HG03439 (cell line): Measurements from ENCODE around the gene HES5.

Experiments used
- ATAC-seq: cut with Tn5 transposase; IDR thresholded peaks from one replicate; pipeline ENCODE4 v1.9.1; 2021; ENCODE audit warnings: mild to moderate bottlenecking, moderate library complexity; ENCODE audit not compliant: unreplicated experiment

Gene HES5

GRCh38 chr1:2516946-2517345, 13.1 kb downstream of the HES5 start:
- no peak for ATAC-seq

- ATAC-seq, result no peak
These were observed 13.9 kb downstream of the HES5 start for GRCh38 chr1:2516124-2516523.

- ATAC-seq, result no peak
These were observed 14.3 kb downstream of the HES5 start for GRCh38 chr1:2515763-2516080.

GRCh38 chr1:2514863-2515762, 14.9 kb downstream of the HES5 start:
- no peak for ATAC-seq

GRCh38 chr1:2513939-2514652, 16.0 kb downstream of the HES5 start:
- ATAC-seq, result no peak

- ATAC-seq, result no peak
These were observed 17.1 kb downstream of the HES5 start for GRCh38 chr1:2512862-2513421.

GRCh38 chr1:2510366-2511155, 19.5 kb downstream of the HES5 start:
- ATAC-seq, result no peak

DNA sequence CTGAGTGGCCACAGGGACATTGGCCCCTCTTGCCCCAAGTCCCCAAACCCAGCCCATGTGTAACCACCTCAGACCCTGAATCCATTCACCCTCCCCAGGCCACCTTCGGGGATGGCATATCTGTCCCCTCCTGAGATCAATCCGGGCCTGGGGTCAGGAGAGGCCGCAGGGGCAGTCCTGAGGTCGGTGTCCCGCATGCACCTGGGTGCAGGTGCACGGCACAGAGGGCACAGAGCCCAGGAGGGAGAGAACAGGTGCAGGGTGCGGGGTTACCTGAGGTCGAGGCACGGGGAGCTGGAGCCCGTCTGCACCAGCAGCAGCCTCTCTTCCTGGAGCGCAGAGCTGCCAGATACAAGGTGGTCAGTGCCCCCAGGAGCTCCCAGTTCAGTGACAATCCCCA, 20.5 kb downstream of the HES5 start:
- no peak for ATAC-seq

DNA sequence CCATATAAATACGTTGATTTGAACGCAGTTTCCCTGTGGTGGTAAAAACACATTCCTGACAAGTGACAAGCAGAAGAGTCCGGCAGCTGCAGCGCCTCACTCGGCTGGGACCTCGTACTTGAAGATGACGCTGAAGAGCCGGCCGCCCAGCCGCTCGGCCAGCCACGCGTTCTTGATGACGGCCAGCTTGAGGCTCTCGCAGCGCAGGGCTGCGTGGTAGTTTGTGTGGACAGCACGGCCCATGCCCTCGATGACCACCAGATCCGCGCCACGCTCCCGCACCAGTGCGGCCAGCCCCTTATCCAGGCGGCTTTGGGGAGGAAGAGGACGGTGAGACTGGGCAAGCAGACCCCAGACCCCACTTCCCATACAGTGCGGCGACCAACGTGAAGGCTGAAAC, 21.3 kb downstream of the HES5 start:
- ATAC-seq, result no peak

DNA sequence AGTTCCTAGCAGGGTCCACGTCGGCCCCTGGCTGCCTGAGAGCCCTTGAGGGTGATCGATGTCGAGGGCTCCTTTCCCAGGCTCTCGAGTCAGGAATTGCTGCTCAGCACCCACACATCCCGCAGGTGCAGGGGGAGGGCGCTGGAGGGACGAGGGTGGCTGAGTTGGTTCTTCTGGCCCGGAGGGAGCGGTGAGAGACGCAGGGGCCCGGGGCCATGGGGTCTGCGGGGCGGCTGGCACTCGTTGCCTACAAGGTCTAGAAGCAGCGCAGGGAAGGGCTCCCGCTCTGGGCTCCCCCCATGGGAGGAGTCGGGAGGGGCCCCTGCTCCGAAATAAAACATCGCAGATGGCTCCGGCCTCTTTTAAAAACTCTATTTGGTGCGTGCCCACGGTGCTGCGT, 21.9 kb downstream of the HES5 start:
- ATAC-seq, result no peak

DNA sequence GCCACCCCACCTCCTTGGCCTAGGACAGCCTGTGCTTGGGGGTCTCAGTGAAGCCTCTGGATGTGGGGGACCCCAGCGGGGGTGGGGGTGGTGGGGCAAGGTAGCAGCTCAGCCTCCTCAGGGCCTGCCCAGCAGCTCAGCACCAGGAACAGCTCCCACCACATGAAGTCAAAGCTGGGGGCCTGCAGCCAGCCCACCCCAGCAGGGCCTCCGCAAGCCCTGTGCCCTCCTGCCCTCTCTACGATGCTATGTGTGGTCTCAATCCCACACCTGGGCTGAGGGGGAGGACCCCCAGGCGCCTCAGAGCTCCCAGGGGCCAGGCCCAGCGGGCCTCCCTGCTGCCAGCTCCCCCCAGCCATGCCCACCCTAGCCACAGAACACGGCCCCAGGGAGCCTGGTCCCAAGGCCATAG, 22.3 kb downstream of the HES5 start:
- no peak for ATAC-seq

DNA sequence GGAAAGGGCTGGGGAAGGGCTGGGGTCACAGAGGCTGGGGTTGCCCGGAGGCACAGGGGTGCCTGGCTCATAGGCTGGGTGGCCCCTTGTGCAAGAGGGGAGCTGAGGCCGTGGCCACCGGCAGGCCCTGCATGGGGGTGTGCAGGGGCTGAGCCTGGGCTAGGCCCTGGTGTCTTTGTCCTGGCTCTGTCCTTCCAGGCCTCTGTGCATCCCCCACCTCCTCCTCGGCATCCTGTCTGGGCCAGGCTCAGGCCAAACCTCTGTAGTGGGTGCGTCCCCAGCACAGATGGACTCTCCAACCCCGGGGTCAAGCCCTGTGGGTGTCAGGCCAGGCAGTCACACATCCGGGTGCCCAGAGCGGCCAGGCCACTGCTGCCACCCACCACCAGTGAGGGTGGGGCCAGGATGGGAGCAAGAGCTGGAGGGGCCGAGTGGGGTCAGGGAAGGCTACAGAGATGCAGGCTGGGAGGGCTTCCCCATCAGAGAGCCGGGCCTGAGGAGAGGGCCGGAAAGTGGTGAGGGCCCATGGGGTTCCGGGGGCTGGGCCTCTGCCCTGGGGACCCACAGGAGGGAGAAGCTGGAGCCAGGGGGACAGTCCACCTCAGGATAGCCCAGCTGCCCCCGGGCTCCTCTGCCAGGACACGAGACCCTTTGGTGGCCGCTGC, 23.0 kb downstream of the HES5 start:
- ATAC-seq, result no peak

GRCh38 chr1:2506007-2506860, 23.8 kb downstream of the HES5 start:
- no peak for ATAC-seq

DNA sequence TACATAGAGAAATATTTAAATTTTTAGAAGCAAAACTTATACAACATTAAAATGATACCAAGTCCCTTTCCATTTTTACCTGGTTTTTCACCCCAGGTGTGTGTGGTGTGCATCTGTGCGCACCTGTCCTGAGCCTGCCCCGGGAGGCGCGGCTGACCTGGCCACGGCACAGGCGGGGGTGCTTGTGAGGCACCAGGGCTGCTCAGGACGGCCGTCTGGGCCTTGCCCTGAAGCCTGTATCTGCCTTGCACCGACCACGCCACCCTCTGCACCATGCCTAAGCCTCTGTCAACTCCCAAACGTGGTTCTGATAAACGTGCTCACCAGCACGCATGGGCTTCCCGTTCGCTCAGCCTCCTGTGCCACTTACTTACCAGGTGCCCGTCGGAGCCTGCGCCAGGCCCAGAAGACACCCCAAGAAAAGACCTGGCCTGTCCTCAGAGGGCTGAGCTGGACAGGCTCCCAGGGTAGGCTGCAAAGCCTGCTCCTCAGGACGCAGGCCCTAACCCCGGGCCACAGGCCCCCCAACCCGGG, 24.5 kb downstream of the HES5 start:
- no peak for ATAC-seq

GRCh38 chr1:2504949-2505272, 25.2 kb downstream of the HES5 start:
- no peak for ATAC-seq

DNA sequence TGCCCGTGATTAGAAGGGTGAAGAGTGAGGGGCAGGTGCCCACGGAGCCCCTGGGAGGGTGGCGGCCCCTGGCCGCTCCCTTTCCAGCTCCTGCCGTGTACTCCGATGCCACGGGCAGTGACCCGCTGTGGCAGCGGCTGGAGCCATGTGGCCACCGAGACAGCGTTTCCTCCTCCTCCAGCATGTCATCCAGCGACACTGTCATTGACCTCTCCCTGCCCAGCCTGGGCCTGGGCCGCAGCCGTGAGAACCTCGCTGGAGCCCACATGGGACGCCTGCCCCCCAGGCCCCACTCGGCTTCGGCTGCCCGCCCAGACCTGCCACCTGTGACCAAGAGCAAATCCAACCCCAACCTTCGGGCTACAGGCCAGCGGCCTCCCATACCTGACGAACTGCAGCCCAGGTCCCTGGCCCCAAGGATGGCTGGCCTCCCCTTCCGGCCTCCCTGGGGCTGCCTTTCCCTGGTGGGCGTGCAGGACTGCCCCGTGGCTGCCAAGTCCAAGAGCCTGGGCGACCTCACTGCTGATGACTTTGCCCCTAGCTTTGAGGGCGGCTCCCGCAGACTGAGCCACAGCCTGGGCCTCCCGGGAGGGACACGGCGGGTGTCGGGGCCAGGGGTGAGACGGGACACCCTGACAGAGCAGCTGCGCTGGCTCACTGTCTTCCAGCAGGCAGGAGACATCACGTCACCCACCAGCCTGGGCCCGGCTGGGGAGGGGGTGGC, 25.7 kb downstream of the HES5 start:
- no peak for ATAC-seq

DNA sequence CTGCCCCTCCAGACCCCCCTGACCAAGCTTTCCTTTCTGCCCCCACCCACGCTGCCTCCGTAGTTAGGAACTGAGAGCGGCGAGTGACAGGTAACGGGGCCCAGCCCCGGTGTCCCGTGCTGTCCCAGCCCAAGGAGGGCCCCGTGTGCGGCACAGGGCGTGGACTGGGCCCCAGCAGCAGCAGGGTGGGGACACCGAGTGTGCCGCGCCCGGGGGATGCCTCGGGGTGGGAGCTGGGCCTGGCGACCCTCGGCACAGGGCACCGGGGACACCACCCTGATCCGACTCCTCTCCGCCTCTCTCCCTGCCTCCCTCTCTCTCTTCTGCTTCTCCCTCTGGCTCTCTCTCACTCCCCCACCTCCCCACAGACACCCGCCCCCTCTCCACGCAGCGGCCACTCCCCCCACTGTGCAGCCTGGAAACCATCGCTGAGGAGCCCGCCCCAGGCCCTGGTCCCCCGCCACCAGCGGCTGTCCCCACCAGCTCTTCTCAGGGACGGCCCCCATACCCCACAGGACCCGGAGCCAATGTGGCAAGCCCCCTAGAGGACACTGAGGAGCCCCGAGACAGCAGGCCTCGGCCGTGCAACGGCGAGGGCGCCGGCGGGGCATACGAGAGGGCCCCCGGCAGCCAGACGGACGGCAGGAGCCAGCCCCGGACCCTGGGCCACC, 26.4 kb downstream of the HES5 start:
- ATAC-seq, result no peak
